Ascending aorta (tissue), 2 donors: Measurements from ENCODE around the gene PRKCA. TPM values are rescaled to one million over a fixed set of nuclear protein-coding genes. Genes with fewer than 3 reads are reported as not detected.
"Not testable (repeated sequence)": the region's sequence is repeated elsewhere in the genome, so short reads cannot be mapped to it uniquely, and the experiment has no call there.

ENCODE experiments used
- DNase-seq, 2 donors: peaks; one replicate each; pipeline ENCODE4 v3.0.0-alpha.2; 2019; ENCODE audit warnings: low spot score in 2 of 2
- H3K27ac ChIP-seq, 2 donors: fragments of 200-600 bp; sonication (generic); one replicate each; pipeline ENCODE4 v1.5.1; 2016 to 2017; ENCODE audit warnings: mild to moderate bottlenecking in 1 of 2
- H3K27me3 ChIP-seq: fragments of 200-600 bp; sonication (generic); one replicate; pipeline ENCODE4 v1.5.1; 2017
- H3K36me3 ChIP-seq, 2 donors: fragments of 200-600 bp; sonication (generic); one replicate each; pipeline ENCODE4 v1.5.1; 2016
- H3K4me1 ChIP-seq, 2 donors: fragments of 200-600 bp; sonication (generic); one replicate each; pipeline ENCODE4 v1.5.1; 2016 to 2017; ENCODE audit warnings: mild to moderate bottlenecking in 1 of 2
- H3K4me3 ChIP-seq, 2 donors: fragments of 200-600 bp; sonication (generic); one replicate each; pipeline ENCODE4 v1.5.1; 2016 to 2017; ENCODE audit warnings: mild to moderate bottlenecking in 1 of 2
- H3K9me3 ChIP-seq, 2 donors: fragments of 200-600 bp; sonication (generic); one replicate each; pipeline ENCODE4 v1.5.1; 2016
- CTCF ChIP-seq, 3 experiments: fragments of 200-600 bp in 2 of 3; fragments of 450-650 bp in 1 of 3; sonication (generic) in 2 of 3; IDR thresholded peaks; one replicate each; pipeline ENCODE4 v1.5.1; 2016 to 2019; ENCODE audit warnings: antibody characterized with exemption in 3 of 3, mild to moderate bottlenecking in 1 of 3, moderate library complexity in 1 of 3
- intact Hi-C: fragments of 100-400 bp; cut with DNase I; formaldehyde crosslinking; loops from one replicate; pipeline ENCODE4 v1.15.1; 2023
- total RNA-seq: library from RNA; depleted of rRNA; stranded (reverse); fragments of >200 nt; gene quantifications from one replicate; pipeline ENCODE4 v1.1.0, GENCODE V29; 2016

The PRKCA gene
- total RNA-seq, 1 donor from 2014 or later = 3.2 TPM

GRCh38 chr17:66722341-66722740 is 419.9 kb downstream of the PRKCA start:
- no peaks in the 10 kb centered on the region for H3K36me3 ChIP-seq
- DNase-seq = no peak
- peaks cover 0 to 14% of the 10 kb centered on the region in 2 donors for H3K4me1 ChIP-seq
- no peak overlapping the region for H3K27ac ChIP-seq
- TF ChIP-seq CTCF (IDR thresholded peaks at IDR 0.05) = no peak
- H3K27me3 ChIP-seq = no peaks in the 10 kb centered on the region
- intact Hi-C loops = no loop called here
- no peak overlapping the region for H3K4me3 ChIP-seq
- H3K9me3 ChIP-seq = no peaks in the 10 kb centered on the region

GRCh38 chr17:66724581-66725341 is 422.3 kb downstream of the PRKCA start:
- H3K36me3 ChIP-seq = no peaks in the 10 kb centered on the region
- TF ChIP-seq CTCF (IDR thresholded peaks at IDR 0.05) = no peak
- no peaks in the 10 kb centered on the region for H3K9me3 ChIP-seq
- H3K4me3 ChIP-seq = no peak overlapping the region
- H3K4me1 ChIP-seq = peaks cover 0 to 14% of the 10 kb centered on the region in 2 donors
- intact Hi-C loops = no loop called here
- H3K27ac ChIP-seq = no peak overlapping the region
- DNase-seq = no peak
- no peaks in the 10 kb centered on the region for H3K27me3 ChIP-seq

GRCh38 chr17:66725438-66725837 is 423.0 kb downstream of the PRKCA start:
- H3K27ac ChIP-seq = not testable (repeated sequence)

GRCh38 chr17:66725956-66726355 is 423.5 kb downstream of the PRKCA start:
- intact Hi-C loops = no loop called here
- H3K9me3 ChIP-seq = no peaks in the 10 kb centered on the region
- no peak for TF ChIP-seq CTCF (IDR thresholded peaks at IDR 0.05)
- peaks cover 0 to 14% of the 10 kb centered on the region in 2 donors for H3K4me1 ChIP-seq
- DNase-seq = no peak
- H3K27me3 ChIP-seq = no peaks in the 10 kb centered on the region
- H3K36me3 ChIP-seq = no peaks in the 10 kb centered on the region
- H3K4me3 ChIP-seq = no peak overlapping the region
- H3K27ac ChIP-seq = no peak overlapping the region

More at GRCh38 chr17:66725438-66725837, 423.0 kb downstream of the PRKCA start:
- H3K4me1 ChIP-seq = peaks cover 0 to 14% of the 10 kb centered on the region in 2 donors
- DNase-seq, intact Hi-C loops, H3K9me3 ChIP-seq, H3K27me3 ChIP-seq, H3K4me3 ChIP-seq, H3K36me3 ChIP-seq: not testable (repeated sequence)

GRCh38 chr17:66726371-66726770 is 424.0 kb downstream of the PRKCA start:
- H3K36me3 ChIP-seq = no peaks in the 10 kb centered on the region
- no peaks in the 10 kb centered on the region for H3K9me3 ChIP-seq
- H3K27me3 ChIP-seq = no peaks in the 10 kb centered on the region
- DNase-seq = no peak
- intact Hi-C loops = no loop called here
- H3K4me3 ChIP-seq = no peak overlapping the region
- peaks cover 0 to 14% of the 10 kb centered on the region in 2 donors for H3K4me1 ChIP-seq
- no peak for TF ChIP-seq CTCF (IDR thresholded peaks at IDR 0.05)
- no peak overlapping the region for H3K27ac ChIP-seq

GRCh38 chr17:66726846-66727245 is 424.4 kb downstream of the PRKCA start:
- no peak overlapping the region for H3K27ac ChIP-seq
- H3K36me3 ChIP-seq = no peaks in the 10 kb centered on the region
- DNase-seq = no peak
- no peak overlapping the region for H3K4me3 ChIP-seq
- TF ChIP-seq CTCF (IDR thresholded peaks at IDR 0.05) = no peak
- H3K9me3 ChIP-seq = no peaks in the 10 kb centered on the region
- H3K27me3 ChIP-seq = no peaks in the 10 kb centered on the region
- H3K4me1 ChIP-seq = peaks cover 0 to 14% of the 10 kb centered on the region in 2 donors
- intact Hi-C loops = no loop called here
